Measurements from ENCODE around the gene ALG3. TPM values are rescaled to one million over a fixed set of nuclear protein-coding genes. Genes with fewer than 3 reads are reported as not detected.

ALG3 gene
- total and polyA plus RNA-seq, 2 experiments from 2014 or later: 76.9 to 109 TPM

DNA sequence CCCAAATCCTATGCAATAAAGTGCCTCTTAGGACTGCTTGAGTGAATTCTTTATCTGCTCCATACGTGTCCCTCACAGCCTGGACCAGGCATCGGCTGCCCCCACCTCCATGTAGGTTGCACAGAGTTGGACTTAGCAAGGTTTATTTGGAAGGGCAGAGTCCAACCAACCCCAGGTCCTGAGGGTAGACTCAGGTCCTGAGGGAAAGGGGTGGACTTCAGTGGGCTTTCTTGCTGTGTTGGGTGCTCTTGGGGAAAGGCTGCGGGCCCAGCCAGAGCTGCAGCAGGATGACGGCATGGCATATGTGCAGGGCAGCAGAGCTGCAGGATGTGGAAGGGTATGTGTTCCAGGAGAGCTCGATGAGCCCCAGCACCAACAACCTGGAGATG, 6.5 kb downstream of the ALG3 start (continued):
- TF ChIP-seq ETS1 (IDR thresholded peaks at IDR 0.05) (no peak), JUNB (IDR thresholded peaks at IDR 0.05; ENCODE audit: unreplicated experiment) (no peak), REST (IDR thresholded peaks at IDR 0.05; ENCODE audit: unreplicated experiment) (no peak), ZNF114 (CRISPR knock-in tag; IDR thresholded peaks at IDR 0.05) (no peak)
- TF ChIP-seq, protein P1, sequence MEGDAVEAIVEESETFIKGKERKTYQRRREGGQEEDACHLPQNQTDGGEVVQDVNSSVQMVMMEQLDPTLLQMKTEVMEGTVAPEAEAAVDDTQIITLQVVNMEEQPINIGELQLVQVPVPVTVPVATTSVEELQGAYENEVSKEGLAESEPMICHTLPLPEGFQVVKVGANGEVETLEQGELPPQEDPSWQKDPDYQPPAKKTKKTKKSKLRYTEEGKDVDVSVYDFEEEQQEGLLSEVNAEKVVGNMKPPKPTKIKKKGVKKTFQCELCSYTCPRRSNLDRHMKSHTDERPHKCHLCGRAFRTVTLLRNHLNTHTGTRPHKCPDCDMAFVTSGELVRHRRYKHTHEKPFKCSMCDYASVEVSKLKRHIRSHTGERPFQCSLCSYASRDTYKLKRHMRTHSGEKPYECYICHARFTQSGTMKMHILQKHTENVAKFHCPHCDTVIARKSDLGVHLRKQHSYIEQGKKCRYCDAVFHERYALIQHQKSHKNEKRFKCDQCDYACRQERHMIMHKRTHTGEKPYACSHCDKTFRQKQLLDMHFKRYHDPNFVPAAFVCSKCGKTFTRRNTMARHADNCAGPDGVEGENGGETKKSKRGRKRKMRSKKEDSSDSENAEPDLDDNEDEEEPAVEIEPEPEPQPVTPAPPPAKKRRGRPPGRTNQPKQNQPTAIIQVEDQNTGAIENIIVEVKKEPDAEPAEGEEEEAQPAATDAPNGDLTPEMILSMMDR (conservative IDR thresholded peaks at IDR 0.05; ENCODE audit: low read depth in 2 of 2): no peak

DNA sequence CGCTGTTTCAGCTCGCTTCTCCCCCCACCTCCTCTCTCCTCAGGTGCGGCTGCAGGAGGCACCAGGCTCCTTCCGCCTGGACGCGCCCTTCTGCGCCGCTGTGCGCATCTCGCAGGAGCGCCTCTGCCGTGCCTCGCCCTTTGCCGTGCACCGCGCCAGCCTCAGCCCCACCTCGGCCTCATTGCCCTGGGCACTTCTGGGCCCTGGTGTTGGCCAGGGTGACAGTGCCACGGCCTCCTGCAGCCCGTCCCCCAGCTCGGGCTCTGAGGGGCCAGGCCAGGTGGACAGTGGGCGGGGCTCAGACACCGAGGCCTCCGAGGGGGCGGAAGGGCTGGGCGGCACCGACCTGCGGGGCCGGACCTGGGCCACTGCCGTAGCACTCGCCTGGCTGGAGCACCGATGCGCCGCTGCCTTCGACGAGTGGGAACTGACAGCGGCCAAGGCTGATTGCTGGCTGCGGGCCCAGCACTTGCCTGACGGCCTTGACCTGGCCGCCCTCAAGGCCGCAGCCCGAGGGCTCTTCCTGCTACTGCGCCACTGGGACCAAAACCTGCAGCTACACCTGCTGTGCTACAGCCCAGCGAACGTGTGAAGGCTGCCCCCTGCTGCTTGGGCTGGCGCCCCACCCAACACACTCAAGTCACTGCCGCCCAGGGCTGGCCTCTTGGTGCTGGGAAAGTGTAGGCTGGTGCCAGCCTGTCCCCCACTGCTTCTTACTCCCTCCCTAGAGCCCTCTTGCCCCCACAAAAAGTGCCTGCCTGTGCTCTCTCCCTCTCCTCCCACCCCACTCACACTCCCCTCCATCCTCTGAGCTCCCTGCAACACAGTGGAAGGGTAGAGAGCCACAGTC, 7.1 kb downstream of the ALG3 start:
- no peaks in the 10 kb centered on the region for H3K4me1 ChIP-seq (ENCODE audit: insufficient read depth)
- H3K27ac ChIP-seq (ENCODE audit: low read depth): no peak overlapping the region
- peak overlapping the region; percentile 84 for H3K4me2 ChIP-seq
- Mint-ChIP-seq H3K9me3 (no peaks in the 10 kb centered on the region), H3K4me1 (peaks cover 10% of the 10 kb centered on the region), H3K36me3 (ENCODE audit: low read depth) (peaks cover 40% of the 10 kb centered on the region), H3K4me3 (peak overlapping the region; percentile 49), H3K27ac (no peak overlapping the region), H3K27me3 (ENCODE audit: insufficient read depth, low read depth, poor library complexity) (peaks cover 9% of the 10 kb centered on the region)
- peak overlapping the region; percentile 62 for H3K4me3 ChIP-seq
- H3K79me2 ChIP-seq (replicated peaks; ENCODE audit: insufficient read depth): 0 out of 2 replicates have a peak, but pooled peaks cover 2% of the 10 kb centered on the region
- no peaks in the 10 kb centered on the region for H3F3A ChIP-seq (replicated peaks; ENCODE audit: low read depth)
- peaks cover 11% of the 10 kb centered on the region for H3K27me3 ChIP-seq (ENCODE audit: insufficient read depth)
- peak; percentile 80 for ATAC-seq
- DNase-seq (ENCODE audit: low spot score): peak; percentile 79
- H4K20me1 ChIP-seq (replicated peaks; ENCODE audit: insufficient read depth): peaks cover 16% of the 10 kb centered on the region
- H3K9me2 ChIP-seq (ENCODE audit: insufficient read depth): no peaks in the 10 kb centered on the region
- H2AFZ ChIP-seq: no peak overlapping the region
- peaks cover 3% of the 10 kb centered on the region; the same call in 1 of the 2 replicates for H3K36me3 ChIP-seq (ENCODE audit: insufficient read depth)
- TF ChIP-seq NANOG (IDR thresholded peaks at IDR 0.05; ENCODE audit: borderline replicate concordance) (no peak), ZNF114 (CRISPR knock-in tag; IDR thresholded peaks at IDR 0.05) (no peak), POLR2AphosphoS5 (IDR thresholded peaks at IDR 0.05; ENCODE audit: low read depth) (peak; percentile 49)
- TF ChIP-seq, protein P2, sequence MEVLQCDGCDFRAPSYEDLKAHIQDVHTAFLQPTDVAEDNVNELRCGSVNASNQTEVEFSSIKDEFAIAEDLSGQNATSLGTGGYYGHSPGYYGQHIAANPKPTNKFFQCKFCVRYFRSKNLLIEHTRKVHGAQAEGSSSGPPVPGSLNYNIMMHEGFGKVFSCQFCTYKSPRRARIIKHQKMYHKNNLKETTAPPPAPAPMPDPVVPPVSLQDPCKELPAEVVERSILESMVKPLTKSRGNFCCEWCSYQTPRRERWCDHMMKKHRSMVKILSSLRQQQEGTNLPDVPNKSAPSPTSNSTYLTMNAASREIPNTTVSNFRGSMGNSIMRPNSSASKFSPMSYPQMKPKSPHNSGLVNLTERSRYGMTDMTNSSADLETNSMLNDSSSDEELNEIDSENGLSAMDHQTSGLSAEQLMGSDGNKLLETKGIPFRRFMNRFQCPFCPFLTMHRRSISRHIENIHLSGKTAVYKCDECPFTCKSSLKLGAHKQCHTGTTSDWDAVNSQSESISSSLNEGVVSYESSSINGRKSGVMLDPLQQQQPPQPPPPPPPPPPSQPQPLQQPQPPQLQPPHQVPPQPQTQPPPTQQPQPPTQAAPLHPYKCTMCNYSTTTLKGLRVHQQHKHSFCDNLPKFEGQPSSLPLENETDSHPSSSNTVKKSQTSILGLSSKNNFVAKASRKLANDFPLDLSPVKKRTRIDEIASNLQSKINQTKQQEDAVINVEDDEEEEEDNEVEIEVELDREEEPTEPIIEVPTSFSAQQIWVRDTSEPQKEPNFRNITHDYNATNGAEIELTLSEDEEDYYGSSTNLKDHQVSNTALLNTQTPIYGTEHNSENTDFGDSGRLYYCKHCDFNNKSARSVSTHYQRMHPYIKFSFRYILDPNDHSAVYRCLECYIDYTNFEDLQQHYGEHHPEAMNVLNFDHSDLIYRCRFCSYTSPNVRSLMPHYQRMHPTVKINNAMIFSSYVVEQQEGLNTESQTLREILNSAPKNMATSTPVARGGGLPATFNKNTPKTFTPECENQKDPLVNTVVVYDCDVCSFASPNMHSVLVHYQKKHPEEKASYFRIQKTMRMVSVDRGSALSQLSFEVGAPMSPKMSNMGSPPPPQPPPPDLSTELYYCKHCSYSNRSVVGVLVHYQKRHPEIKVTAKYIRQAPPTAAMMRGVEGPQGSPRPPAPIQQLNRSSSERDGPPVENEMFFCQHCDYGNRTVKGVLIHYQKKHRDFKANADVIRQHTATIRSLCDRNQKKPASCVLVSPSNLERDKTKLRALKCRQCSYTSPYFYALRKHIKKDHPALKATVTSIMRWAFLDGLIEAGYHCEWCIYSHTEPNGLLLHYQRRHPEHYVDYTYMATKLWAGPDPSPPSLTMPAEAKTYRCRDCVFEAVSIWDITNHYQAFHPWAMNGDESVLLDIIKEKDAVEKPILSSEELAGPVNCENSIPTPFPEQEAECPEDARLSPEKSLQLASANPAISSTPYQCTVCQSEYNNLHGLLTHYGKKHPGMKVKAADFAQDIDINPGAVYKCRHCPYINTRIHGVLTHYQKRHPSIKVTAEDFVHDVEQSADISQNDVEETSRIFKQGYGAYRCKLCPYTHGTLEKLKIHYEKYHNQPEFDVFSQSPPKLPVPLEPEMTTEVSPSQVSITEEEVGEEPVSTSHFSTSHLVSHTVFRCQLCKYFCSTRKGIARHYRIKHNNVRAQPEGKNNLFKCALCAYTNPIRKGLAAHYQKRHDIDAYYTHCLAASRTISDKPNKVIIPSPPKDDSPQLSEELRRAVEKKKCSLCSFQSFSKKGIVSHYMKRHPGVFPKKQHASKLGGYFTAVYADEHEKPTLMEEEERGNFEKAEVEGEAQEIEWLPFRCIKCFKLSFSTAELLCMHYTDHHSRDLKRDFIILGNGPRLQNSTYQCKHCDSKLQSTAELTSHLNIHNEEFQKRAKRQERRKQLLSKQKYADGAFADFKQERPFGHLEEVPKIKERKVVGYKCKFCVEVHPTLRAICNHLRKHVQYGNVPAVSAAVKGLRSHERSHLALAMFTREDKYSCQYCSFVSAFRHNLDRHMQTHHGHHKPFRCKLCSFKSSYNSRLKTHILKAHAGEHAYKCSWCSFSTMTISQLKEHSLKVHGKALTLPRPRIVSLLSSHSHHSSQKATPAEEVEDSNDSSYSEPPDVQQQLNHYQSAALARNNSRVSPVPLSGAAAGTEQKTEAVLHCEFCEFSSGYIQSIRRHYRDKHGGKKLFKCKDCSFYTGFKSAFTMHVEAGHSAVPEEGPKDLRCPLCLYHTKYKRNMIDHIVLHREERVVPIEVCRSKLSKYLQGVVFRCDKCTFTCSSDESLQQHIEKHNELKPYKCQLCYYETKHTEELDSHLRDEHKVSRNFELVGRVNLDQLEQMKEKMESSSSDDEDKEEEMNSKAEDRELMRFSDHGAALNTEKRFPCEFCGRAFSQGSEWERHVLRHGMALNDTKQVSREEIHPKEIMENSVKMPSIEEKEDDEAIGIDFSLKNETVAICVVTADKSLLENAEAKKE (CRISPR knock-in tag; IDR thresholded peaks at IDR 0.05): no peak
- TF ChIP-seq, protein P1 (conservative IDR thresholded peaks at IDR 0.05; ENCODE audit: low read depth in 2 of 2): peak; percentile 36 to 73; a peak in 3 of 4 replicates

All from GM23338 (cell line).